K562 (cell line): ENCODE measurements around the gene EGR2. TPM values are rescaled to one million over a fixed set of nuclear protein-coding genes. Genes with fewer than 3 reads are reported as not detected.

Experiments
- CEBPG ChIP-seq, 3 experiments: fragments of 200-800 bp in 1 of 3; sonication (Bioruptor generic) in 1 of 3; sonication (generic) in 1 of 3; formaldehyde crosslinking in 1 of 3; IDR thresholded peaks in 2 of 3; conservative IDR thresholded peaks in 1 of 3; 2 replicates each; pipeline versions ENCODE4 v1.6.1 to v1.8.0; 2016 to 2022; ENCODE audit warnings: missing compliant biosample characterization in 2 of 3, missing genetic modification characterization in 2 of 3, mild to moderate bottlenecking in 1 of 3, missing genetic modification reagents in 1 of 3
- FOSL1 ChIP-seq: fragments of 200-800 bp; sonication (Bioruptor generic); conservative IDR thresholded peaks from 2 replicates; pipeline ENCODE4 v1.6.1; 2016; ENCODE audit warnings: missing genetic modification characterization, missing compliant biosample characterization
- GABPB1 ChIP-seq: sonication (generic); formaldehyde crosslinking; IDR thresholded peaks from 2 replicates; pipeline ENCODE4 v1.8.0; 2022; ENCODE audit warnings: mild to moderate bottlenecking, missing genetic modification reagents
- HNRNPLL ChIP-seq: fragments of 200-400 bp; formaldehyde crosslinking; IDR thresholded peaks from 2 replicates; pipeline ENCODE4 v1.6.1; 2017; ENCODE audit warnings: low read length, low read depth, mild to moderate bottlenecking; ENCODE audit not compliant: poor library complexity, severe bottlenecking
- L3MBTL2 ChIP-seq: fragments of 450-650 bp; IDR thresholded peaks from 2 replicates; pipeline ENCODE4 v1.6.1; 2016; ENCODE audit warnings: mild to moderate bottlenecking, moderate library complexity
- SIX5 ChIP-seq, 2 experiments: IDR thresholded peaks; 2 replicates each; pipeline ENCODE4 v1.6.1; 2011; ENCODE audit warnings: low read length in 2 of 2, borderline replicate concordance in 1 of 2, low read depth in 1 of 2, mild to moderate bottlenecking in 1 of 2, moderate library complexity in 1 of 2; ENCODE audit not compliant: insufficient read depth in 1 of 2
- SMAD4 ChIP-seq: fragments of 250-450 bp; sonication (Bioruptor Pico); conservative IDR thresholded peaks from 2 replicates; pipeline ENCODE4 v1.8.0; 2021; ENCODE audit warnings: inconsistent platforms, mild to moderate bottlenecking, moderate library complexity
- ZBTB40 ChIP-seq, 2 experiments: fragments of 450-650 bp in 1 of 2; sonication (generic) in 1 of 2; formaldehyde crosslinking in 1 of 2; IDR thresholded peaks; 2 replicates each; pipeline versions ENCODE4 v1.7.1 to v1.9.0; 2016 to 2022; ENCODE audit warnings: inconsistent platforms in 1 of 2, mild to moderate bottlenecking in 1 of 2, missing genetic modification reagents in 1 of 2
- ZBTB7A ChIP-seq: IDR thresholded peaks from 2 replicates; pipeline ENCODE4 v1.6.1; 2011; ENCODE audit warnings: low read depth, mild to moderate bottlenecking, low read length, moderate library complexity, borderline replicate concordance; ENCODE audit not compliant: control insufficient read depth
- ZBTB9 ChIP-seq: fragments of 450-650 bp; formaldehyde crosslinking; IDR thresholded peaks from 2 replicates; pipeline ENCODE4 v1.4.0; 2020; ENCODE audit warnings: mild to moderate bottlenecking, moderate library complexity
- ZNF143 ChIP-seq: sonication (generic); formaldehyde crosslinking; IDR thresholded peaks from 2 replicates; pipeline ENCODE4 v1.9.0; 2022; ENCODE audit warnings: mild to moderate bottlenecking, missing genetic modification reagents
- ZNF561 ChIP-seq: fragments of 450-650 bp; formaldehyde crosslinking; conservative IDR thresholded peaks from 2 replicates; pipeline ENCODE4 v1.4.0; 2020; ENCODE audit warnings: mild to moderate bottlenecking, moderate library complexity
- ZNF696 ChIP-seq: fragments of 250-450 bp; sonication (Bioruptor Pico); conservative IDR thresholded peaks from 2 replicates; pipeline ENCODE4 v1.4.0; 2020; ENCODE audit warnings: mild to moderate bottlenecking, moderate library complexity
- ZNF76 ChIP-seq: fragments of 250-450 bp; sonication (Bioruptor Pico); IDR thresholded peaks from 2 replicates; pipeline ENCODE4 v1.4.0; 2020; ENCODE audit warnings: mild to moderate bottlenecking, moderate library complexity, borderline replicate concordance
- polyA plus RNA-seq, 8 experiments: library from polyadenylated mRNA; depleted of rRNA in 4 of 8; stranded (reverse) in 5 of 8; unstranded in 3 of 8; fragments of >200 nt; fragmentation: Nextera tagmentation in 2 of 8; fragmentation: Illumina TruSeq in 1 of 8; extraction: Ambion mirVana in 2 of 8; extraction: Trizol in 1 of 8; gene quantifications; 2 replicates each; pipeline versions ENCODE4 v1.2.1 to v1.2.3, GENCODE V29; 2011 to 2014; ENCODE audit warnings: inconsistent platforms in 1 of 8, missing spikeins in 1 of 8
- total RNA-seq, 7 experiments: library from RNA; depleted of rRNA in 6 of 7; stranded (reverse); fragments of >200 nt in 6 of 7; fragmentation: Illumina TruSeq in 2 of 7; extraction: Trizol in 2 of 7; gene quantifications; 2 replicates each; pipeline versions ENCODE4 v1.2.1 to v1.2.3, GENCODE V29; 2011 to 2021; ENCODE audit warnings: low replicate concordance in 1 of 7

Gene EGR2
- total and polyA plus RNA-seq, 9 of the 15 experiments (the other 6 are each of a cell fraction or from before 2014, with no cell fraction given) = 0.08 to 0.18 (median 0.12) TPM; not detected in 4

GRCh38 chr10:62804356-62805230 is 11.6 kb downstream of the EGR2 start, which contains the start of gene ADO (continued):
- TF ChIP-seq SMAD4 (CRISPR knock-in tag) (peak; percentile 49; the same call in 1 of the 2 replicates), ZNF696 (CRISPR knock-in tag) (no peak), FOSL1 (tag) (peak; percentile 59; the same call in 1 of the 2 replicates), SIX5 (IDR thresholded peaks at IDR 0.05; ENCODE audit: borderline replicate concordance in 1 of 2, insufficient read depth in 1 of 2, low read depth in 1 of 2, low read length in 2 of 2) (peak; percentile 78 to 81), L3MBTL2 (peak; percentile 85), ZBTB9 (CRISPR knock-in tag) (peak; percentile 59), ZNF143 (peak; percentile 92), CEBPG (CRISPR knock-in tag; IDR thresholded peaks at IDR 0.05) (no peak), CEBPG (tag; conservative IDR thresholded peaks at IDR 0.05 in 1 of 2, IDR thresholded peaks at IDR 0.05 in 1 of 2) (peak in 1 of 2 experiments; percentile 48; a peak in 1 of 4 replicates), ZNF561 (no peak), HNRNPLL (peak; percentile 91), ZNF76 (peak; percentile 91; the same call in 1 of the 2 replicates), ZBTB40 (IDR thresholded peaks at IDR 0.05) (peak; percentile 95), ZBTB40 (CRISPR knock-in tag; IDR thresholded peaks at IDR 0.05) (no peak), GABPB1 (CRISPR knock-in tag) (peak; percentile 99), ZBTB7A (peak; percentile 77)
